ENCODE data around the gene CCDC83. TPM values are rescaled to one million over a fixed set of nuclear protein-coding genes. Genes with fewer than 3 reads are reported as not detected.

Gene CCDC83
- polyA plus RNA-seq, 3 donors, result not detected

DNA sequence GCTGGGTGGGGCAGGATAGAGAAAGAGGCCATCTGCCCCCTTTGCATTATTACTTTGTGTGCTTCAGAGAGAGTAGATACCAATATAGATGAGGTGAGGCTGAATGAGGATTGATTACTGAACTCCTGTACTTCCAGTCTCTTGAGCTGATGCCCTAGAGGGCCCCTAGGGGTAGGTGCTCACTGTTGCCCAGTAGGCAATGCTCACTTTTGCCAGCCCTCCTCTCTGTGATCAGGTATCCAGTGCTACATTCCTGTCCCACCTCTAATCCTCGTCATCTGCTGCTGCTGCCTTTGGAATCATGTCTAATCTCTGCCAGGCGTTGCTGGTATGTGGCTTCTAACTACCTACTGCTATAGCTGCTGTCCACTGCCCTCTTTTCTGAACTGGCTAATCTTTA is 57.2 kb downstream of the CCDC83 start:
- H3K27me3 Mint-ChIP-seq (ENCODE audit: low read depth in 3 of 3), result peaks cover 1 to 3% (median 1%) of the 10 kb centered on the region in 3 donors
- TF ChIP-seq, protein P1, sequence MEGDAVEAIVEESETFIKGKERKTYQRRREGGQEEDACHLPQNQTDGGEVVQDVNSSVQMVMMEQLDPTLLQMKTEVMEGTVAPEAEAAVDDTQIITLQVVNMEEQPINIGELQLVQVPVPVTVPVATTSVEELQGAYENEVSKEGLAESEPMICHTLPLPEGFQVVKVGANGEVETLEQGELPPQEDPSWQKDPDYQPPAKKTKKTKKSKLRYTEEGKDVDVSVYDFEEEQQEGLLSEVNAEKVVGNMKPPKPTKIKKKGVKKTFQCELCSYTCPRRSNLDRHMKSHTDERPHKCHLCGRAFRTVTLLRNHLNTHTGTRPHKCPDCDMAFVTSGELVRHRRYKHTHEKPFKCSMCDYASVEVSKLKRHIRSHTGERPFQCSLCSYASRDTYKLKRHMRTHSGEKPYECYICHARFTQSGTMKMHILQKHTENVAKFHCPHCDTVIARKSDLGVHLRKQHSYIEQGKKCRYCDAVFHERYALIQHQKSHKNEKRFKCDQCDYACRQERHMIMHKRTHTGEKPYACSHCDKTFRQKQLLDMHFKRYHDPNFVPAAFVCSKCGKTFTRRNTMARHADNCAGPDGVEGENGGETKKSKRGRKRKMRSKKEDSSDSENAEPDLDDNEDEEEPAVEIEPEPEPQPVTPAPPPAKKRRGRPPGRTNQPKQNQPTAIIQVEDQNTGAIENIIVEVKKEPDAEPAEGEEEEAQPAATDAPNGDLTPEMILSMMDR (IDR thresholded peaks at IDR 0.05), result no peak
- peaks cover 0 to 3% of the 10 kb centered on the region in 2 donors for H3K36me3 Mint-ChIP-seq
- Histone ChIP-seq H3K9me3 (replicated peaks in 1 of 2; ENCODE audit: control insufficient read depth in 1 of 2, insufficient read depth in 1 of 2, low read length in 2 of 2) (peaks cover 6 to 12% of the 10 kb centered on the region in 2 donors), H4K20me1 (ENCODE audit: insufficient read depth, low read length) (no peaks in the 10 kb centered on the region), H2AFZ (ENCODE audit: insufficient read depth, low read depth, low read length, poor library complexity, severe bottlenecking) (no peak overlapping the region), H3K4me3 (replicated peaks in 1 of 3; ENCODE audit: low read depth in 2 of 3, low read length in 3 of 3) (no peak overlapping the region), H3K27me3 (ENCODE audit: control insufficient read depth in 2 of 2, insufficient read depth in 2 of 2, low read length in 2 of 2) (no peaks in the 10 kb centered on the region), H3K4me2 (replicated peaks; ENCODE audit: extremely low read depth, low read length, poor library complexity, severe bottlenecking) (no peak overlapping the region), H3K27ac (ENCODE audit: low read depth in 1 of 2, low read length in 2 of 2) (no peak overlapping the region), H3K36me3 (replicated peaks in 1 of 2; ENCODE audit: control insufficient read depth in 1 of 2, insufficient read depth in 2 of 2, low read length in 2 of 2) (no peaks in the 10 kb centered on the region), H3K4me1 (ENCODE audit: control insufficient read depth in 1 of 2, insufficient read depth in 2 of 2, low read length in 2 of 2) (peaks cover 26 to 29% of the 10 kb centered on the region in 2 donors), H3K79me2 (ENCODE audit: insufficient read depth, low read length) (no peaks in the 10 kb centered on the region), H3K9ac (ENCODE audit: insufficient read depth, low read length, poor library complexity, severe bottlenecking) (no peak overlapping the region)
- H3K4me3 Mint-ChIP-seq, result no peak overlapping the region
- DNase-seq, result no peak
- intact Hi-C loops (cut with micrococcal nuclease), result no loop called here
- WGBS (ENCODE audit: insufficient coverage), result 100% methylated on average over 1 of the region's 2 CpGs
- H3K4me1 Mint-ChIP-seq, result peaks cover 24% of the 10 kb centered on the region
- H3K27ac Mint-ChIP-seq, result peak overlapping the region in 1 of 7 donors; percentile 36
- peaks cover 10 to 19% (median 18%) of the 10 kb centered on the region in 7 donors for H3K9me3 Mint-ChIP-seq

DNA sequence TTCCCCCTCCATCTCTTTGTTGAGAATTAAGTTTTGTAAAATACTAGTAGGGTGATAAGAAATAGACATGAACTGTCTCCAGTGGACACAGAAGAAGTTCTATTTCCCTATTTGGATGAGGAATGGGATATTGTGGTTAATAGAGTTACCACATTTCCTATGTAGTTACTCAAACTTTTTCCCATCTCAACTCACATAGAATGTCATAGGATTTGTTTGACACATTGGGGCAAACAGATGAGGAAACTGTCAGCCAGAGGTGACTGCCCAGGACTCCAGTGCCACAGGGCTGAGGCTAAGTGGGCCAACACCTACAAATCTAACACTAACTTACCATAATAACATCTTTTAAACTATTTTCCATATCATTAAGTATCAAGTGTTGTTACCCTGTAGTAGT is 58.3 kb downstream of the CCDC83 start:
- H3K27ac Mint-ChIP-seq, result peak overlapping the region in 3 of 7 donors; percentile 11 to 45 (median 30)
- H3K9me3 Mint-ChIP-seq, result peaks cover 10 to 19% (median 18%) of the 10 kb centered on the region in 7 donors
- Histone ChIP-seq H3K9ac (ENCODE audit: insufficient read depth, low read length, poor library complexity, severe bottlenecking) (no peak overlapping the region), H3K36me3 (replicated peaks in 1 of 2; ENCODE audit: control insufficient read depth in 1 of 2, insufficient read depth in 2 of 2, low read length in 2 of 2) (no peaks in the 10 kb centered on the region), H4K20me1 (ENCODE audit: insufficient read depth, low read length) (no peaks in the 10 kb centered on the region), H3K27me3 (ENCODE audit: control insufficient read depth in 2 of 2, insufficient read depth in 2 of 2, low read length in 2 of 2) (no peaks in the 10 kb centered on the region), H3K27ac (ENCODE audit: low read depth in 1 of 2, low read length in 2 of 2) (peak overlapping the region; percentile 6 to 23), H3K4me1 (ENCODE audit: control insufficient read depth in 1 of 2, insufficient read depth in 2 of 2, low read length in 2 of 2) (peaks cover 26 to 29% of the 10 kb centered on the region in 2 donors), H3K4me3 (replicated peaks in 1 of 3; ENCODE audit: low read depth in 2 of 3, low read length in 3 of 3) (peak overlapping the region in 1 of 3 experiments; percentile 7), H3K4me2 (replicated peaks; ENCODE audit: extremely low read depth, low read length, poor library complexity, severe bottlenecking) (peak overlapping the region; percentile 17), H3K79me2 (ENCODE audit: insufficient read depth, low read length) (no peaks in the 10 kb centered on the region), H2AFZ (ENCODE audit: insufficient read depth, low read depth, low read length, poor library complexity, severe bottlenecking) (no peak overlapping the region), H3K9me3 (replicated peaks in 1 of 2; ENCODE audit: control insufficient read depth in 1 of 2, insufficient read depth in 1 of 2, low read length in 2 of 2) (peaks cover 6 to 12% of the 10 kb centered on the region in 2 donors)
- H3K27me3 Mint-ChIP-seq (ENCODE audit: low read depth in 3 of 3), result peaks cover 1 to 3% (median 1%) of the 10 kb centered on the region in 3 donors
- no peak overlapping the region for H3K4me3 Mint-ChIP-seq
- TF ChIP-seq, protein P1 (IDR thresholded peaks at IDR 0.05), result no peak
- peak; percentile 62 to 80 (median 65) for DNase-seq
- intact Hi-C loops (cut with micrococcal nuclease), result no loop called here
- H3K4me1 Mint-ChIP-seq, result peaks cover 24% of the 10 kb centered on the region
- H3K36me3 Mint-ChIP-seq, result peaks cover 0 to 3% of the 10 kb centered on the region in 2 donors
